ENCODE measurements around the gene CDC42EP4. TPM values are rescaled to one million over a fixed set of nuclear protein-coding genes. Genes with fewer than 3 reads are reported as not detected.
A peak's percentile ranks its signal among the peaks of the same experiment; 100 is the strongest.

Gene CDC42EP4
- total and polyA plus RNA-seq, 2 experiments from 2014 or later, result 4.4 to 19.9 TPM

DNA sequence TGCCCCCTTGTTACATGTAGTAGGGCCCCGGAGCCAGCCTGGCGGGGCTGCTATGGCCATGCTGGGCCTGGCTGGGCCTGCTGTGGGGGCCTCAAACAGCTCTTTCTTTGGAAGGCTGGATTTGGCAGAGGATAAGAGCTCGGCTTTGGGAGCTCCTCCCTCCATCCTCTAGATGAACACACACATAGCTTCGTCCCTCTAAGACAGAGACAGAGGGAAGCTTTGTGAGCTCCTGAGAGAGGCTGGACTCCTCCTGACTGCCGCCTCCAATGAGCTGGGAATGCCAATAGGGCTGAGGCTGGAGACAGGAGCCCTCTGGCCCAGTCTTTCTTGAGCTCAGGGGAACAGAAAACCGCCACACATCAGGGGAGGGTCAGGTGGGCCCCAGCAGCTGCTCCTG lies 37.3 kb upstream of the CDC42EP4 start (continued):
- TF ChIP-seq, protein P1, sequence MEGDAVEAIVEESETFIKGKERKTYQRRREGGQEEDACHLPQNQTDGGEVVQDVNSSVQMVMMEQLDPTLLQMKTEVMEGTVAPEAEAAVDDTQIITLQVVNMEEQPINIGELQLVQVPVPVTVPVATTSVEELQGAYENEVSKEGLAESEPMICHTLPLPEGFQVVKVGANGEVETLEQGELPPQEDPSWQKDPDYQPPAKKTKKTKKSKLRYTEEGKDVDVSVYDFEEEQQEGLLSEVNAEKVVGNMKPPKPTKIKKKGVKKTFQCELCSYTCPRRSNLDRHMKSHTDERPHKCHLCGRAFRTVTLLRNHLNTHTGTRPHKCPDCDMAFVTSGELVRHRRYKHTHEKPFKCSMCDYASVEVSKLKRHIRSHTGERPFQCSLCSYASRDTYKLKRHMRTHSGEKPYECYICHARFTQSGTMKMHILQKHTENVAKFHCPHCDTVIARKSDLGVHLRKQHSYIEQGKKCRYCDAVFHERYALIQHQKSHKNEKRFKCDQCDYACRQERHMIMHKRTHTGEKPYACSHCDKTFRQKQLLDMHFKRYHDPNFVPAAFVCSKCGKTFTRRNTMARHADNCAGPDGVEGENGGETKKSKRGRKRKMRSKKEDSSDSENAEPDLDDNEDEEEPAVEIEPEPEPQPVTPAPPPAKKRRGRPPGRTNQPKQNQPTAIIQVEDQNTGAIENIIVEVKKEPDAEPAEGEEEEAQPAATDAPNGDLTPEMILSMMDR (conservative IDR thresholded peaks at IDR 0.05; ENCODE audit: low read depth in 2 of 2), result no peak
- TF ChIP-seq EZH2phosphoT487 (IDR thresholded peaks at IDR 0.05; ENCODE audit: unreplicated experiment) (no peak), STAT1 (IDR thresholded peaks at IDR 0.05; ENCODE audit: unreplicated experiment) (no peak), NANOG (IDR thresholded peaks at IDR 0.05; ENCODE audit: borderline replicate concordance) (no peak), JUNB (IDR thresholded peaks at IDR 0.05; ENCODE audit: unreplicated experiment) (no peak)

- H3K4me1 ChIP-seq (ENCODE audit: insufficient read depth), result peaks cover 12% of the 10 kb centered on the region
- peaks cover 26% of the 10 kb centered on the region for H3K27me3 Mint-ChIP-seq (ENCODE audit: insufficient read depth, low read depth, poor library complexity)
- H3F3A ChIP-seq (replicated peaks; ENCODE audit: low read depth), result no peaks in the 10 kb centered on the region; the same call in 1 of the 2 replicates
- peak overlapping the region; percentile 69 for H2AFZ ChIP-seq
- no peaks in the 10 kb centered on the region for H3K9me2 ChIP-seq (ENCODE audit: insufficient read depth)
- peaks cover 39% of the 10 kb centered on the region for H3K4me1 Mint-ChIP-seq
- H3K4me2 ChIP-seq, result no peak overlapping the region; the same call in 1 of the 2 replicates
- no peaks in the 10 kb centered on the region for H3K79me2 ChIP-seq (replicated peaks; ENCODE audit: insufficient read depth)
- H3K4me3 ChIP-seq, result no peak overlapping the region
- 0 out of 2 replicates have a peak overlapping the region, but pooled peaks have one; percentile 56 for H3K27ac Mint-ChIP-seq
- H4K20me1 ChIP-seq (replicated peaks; ENCODE audit: insufficient read depth), result no peaks in the 10 kb centered on the region
- no peaks in the 10 kb centered on the region for H3K36me3 ChIP-seq (ENCODE audit: insufficient read depth)
- ATAC-seq (no peak), DNase-seq (ENCODE audit: low spot score) (no peak)
- H3K4me3 Mint-ChIP-seq, result no peak overlapping the region
- H3K9me3 Mint-ChIP-seq, result no peaks in the 10 kb centered on the region
- no peak overlapping the region for H3K27ac ChIP-seq (ENCODE audit: low read depth)
- H3K27me3 ChIP-seq (ENCODE audit: insufficient read depth), result no peaks in the 10 kb centered on the region
- no peaks in the 10 kb centered on the region for H3K36me3 Mint-ChIP-seq (ENCODE audit: low read depth)
- TF ChIP-seq, protein P1 (conservative IDR thresholded peaks at IDR 0.05; ENCODE audit: low read depth in 2 of 2), result no peak
- TF ChIP-seq EZH2phosphoT487 (IDR thresholded peaks at IDR 0.05; ENCODE audit: unreplicated experiment), result no peak
- TF ChIP-seq, protein P2, sequence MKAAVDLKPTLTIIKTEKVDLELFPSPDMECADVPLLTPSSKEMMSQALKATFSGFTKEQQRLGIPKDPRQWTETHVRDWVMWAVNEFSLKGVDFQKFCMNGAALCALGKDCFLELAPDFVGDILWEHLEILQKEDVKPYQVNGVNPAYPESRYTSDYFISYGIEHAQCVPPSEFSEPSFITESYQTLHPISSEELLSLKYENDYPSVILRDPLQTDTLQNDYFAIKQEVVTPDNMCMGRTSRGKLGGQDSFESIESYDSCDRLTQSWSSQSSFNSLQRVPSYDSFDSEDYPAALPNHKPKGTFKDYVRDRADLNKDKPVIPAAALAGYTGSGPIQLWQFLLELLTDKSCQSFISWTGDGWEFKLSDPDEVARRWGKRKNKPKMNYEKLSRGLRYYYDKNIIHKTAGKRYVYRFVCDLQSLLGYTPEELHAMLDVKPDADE (IDR thresholded peaks at IDR 0.05), result no peak
- no peak for TF ChIP-seq STAT1 (IDR thresholded peaks at IDR 0.05; ENCODE audit: unreplicated experiment)
- no peak for TF ChIP-seq NANOG (IDR thresholded peaks at IDR 0.05; ENCODE audit: borderline replicate concordance)
- no peak for TF ChIP-seq EZH2 (IDR thresholded peaks at IDR 0.05; ENCODE audit: low read depth, unreplicated experiment)
- TF ChIP-seq CREB1 (CRISPR knock-in tag; IDR thresholded peaks at IDR 0.05; ENCODE audit: low read depth), result no peak
- TF ChIP-seq ZNF462 (CRISPR knock-in tag; IDR thresholded peaks at IDR 0.05), result no peak
- TF ChIP-seq, protein P3, sequence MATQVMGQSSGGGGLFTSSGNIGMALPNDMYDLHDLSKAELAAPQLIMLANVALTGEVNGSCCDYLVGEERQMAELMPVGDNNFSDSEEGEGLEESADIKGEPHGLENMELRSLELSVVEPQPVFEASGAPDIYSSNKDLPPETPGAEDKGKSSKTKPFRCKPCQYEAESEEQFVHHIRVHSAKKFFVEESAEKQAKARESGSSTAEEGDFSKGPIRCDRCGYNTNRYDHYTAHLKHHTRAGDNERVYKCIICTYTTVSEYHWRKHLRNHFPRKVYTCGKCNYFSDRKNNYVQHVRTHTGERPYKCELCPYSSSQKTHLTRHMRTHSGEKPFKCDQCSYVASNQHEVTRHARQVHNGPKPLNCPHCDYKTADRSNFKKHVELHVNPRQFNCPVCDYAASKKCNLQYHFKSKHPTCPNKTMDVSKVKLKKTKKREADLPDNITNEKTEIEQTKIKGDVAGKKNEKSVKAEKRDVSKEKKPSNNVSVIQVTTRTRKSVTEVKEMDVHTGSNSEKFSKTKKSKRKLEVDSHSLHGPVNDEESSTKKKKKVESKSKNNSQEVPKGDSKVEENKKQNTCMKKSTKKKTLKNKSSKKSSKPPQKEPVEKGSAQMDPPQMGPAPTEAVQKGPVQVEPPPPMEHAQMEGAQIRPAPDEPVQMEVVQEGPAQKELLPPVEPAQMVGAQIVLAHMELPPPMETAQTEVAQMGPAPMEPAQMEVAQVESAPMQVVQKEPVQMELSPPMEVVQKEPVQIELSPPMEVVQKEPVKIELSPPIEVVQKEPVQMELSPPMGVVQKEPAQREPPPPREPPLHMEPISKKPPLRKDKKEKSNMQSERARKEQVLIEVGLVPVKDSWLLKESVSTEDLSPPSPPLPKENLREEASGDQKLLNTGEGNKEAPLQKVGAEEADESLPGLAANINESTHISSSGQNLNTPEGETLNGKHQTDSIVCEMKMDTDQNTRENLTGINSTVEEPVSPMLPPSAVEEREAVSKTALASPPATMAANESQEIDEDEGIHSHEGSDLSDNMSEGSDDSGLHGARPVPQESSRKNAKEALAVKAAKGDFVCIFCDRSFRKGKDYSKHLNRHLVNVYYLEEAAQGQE (IDR thresholded peaks at IDR 0.05; ENCODE audit: unreplicated experiment), result no peak
Measured at GRCh38 chr17:73348829-73349095, 37.0 kb upstream of the CDC42EP4 start.
